ENCODE measurements around the gene PRX.

The PRX gene

GRCh38 chr19:40365613-40366401, 47.4 kb downstream of the PRX start:
- DNase-seq (ENCODE audit: low read depth in 2 of 2, low spot score in 1 of 2): no peak

- DNase-seq (ENCODE audit: low read depth in 2 of 2, low spot score in 1 of 2): no peak
These were observed 48.2 kb downstream of the PRX start for GRCh38 chr19:40365010-40365409.

- no peak for DNase-seq (ENCODE audit: low read depth in 2 of 2, low spot score in 1 of 2)
These were observed 50.1 kb downstream of the PRX start for GRCh38 chr19:40363069-40363468.

GRCh38 chr19:40362160-40362559, 51.0 kb downstream of the PRX start:
- DNase-seq (ENCODE audit: low read depth in 2 of 2, low spot score in 1 of 2): no peak

GRCh38 chr19:40360708-40361241, 52.4 kb downstream of the PRX start:
- no peak for DNase-seq (ENCODE audit: low read depth in 2 of 2, low spot score in 1 of 2)

GRCh38 chr19:40360020-40360707, 53.0 kb downstream of the PRX start:
- DNase-seq (ENCODE audit: low read depth in 2 of 2, low spot score in 1 of 2): no peak

GRCh38 chr19:40358773-40359172, 54.4 kb downstream of the PRX start:
- DNase-seq (ENCODE audit: low read depth in 2 of 2, low spot score in 1 of 2): no peak

GRCh38 chr19:40357640-40358039, 55.5 kb downstream of the PRX start:
- no peak for DNase-seq (ENCODE audit: low read depth in 2 of 2, low spot score in 1 of 2)

GRCh38 chr19:40356681-40357595, 56.2 kb downstream of the PRX start:
- DNase-seq (ENCODE audit: low read depth in 2 of 2, low spot score in 1 of 2): no peak

GRCh38 chr19:40355975-40356680, 57.0 kb downstream of the PRX start:
- DNase-seq (ENCODE audit: low read depth in 2 of 2, low spot score in 1 of 2): no peak

GRCh38 chr19:40348961-40349507, 64.1 kb downstream of the PRX start:
- DNase-seq (ENCODE audit: low read depth in 2 of 2, low spot score in 1 of 2): no peak

GRCh38 chr19:40348125-40348913, 64.9 kb downstream of the PRX start, which contains the start of the genes C19orf47 and PLD3:
TSS of gene C19orf47 (minus strand) at chr19:40348397. CDS start at chr19:40341857, 6,540 bp downstream.
TSS of gene PLD3 (plus strand) at chr19:40348695. CDS start at chr19:40366484, 17,789 bp downstream.
- peak; percentile 93 to 99 for DNase-seq (ENCODE audit: low read depth in 2 of 2, low spot score in 1 of 2)

GRCh38 chr19:40344422-40344821, 68.8 kb downstream of the PRX start:
- no peak for DNase-seq (ENCODE audit: low read depth in 2 of 2, low spot score in 1 of 2)
